NCI-H187 (cell line): Measurements from ENCODE around the gene TINCR.
"Not testable (repeated sequence)": the region's sequence is repeated elsewhere in the genome, so short reads cannot be mapped to it uniquely, and the experiment has no call there.

Experiments used
- DNase-seq, 2 experiments: peaks; one replicate each; lab custom pipeline; 2025; lab: John Stamatoyannopoulos, UW

The TINCR gene

DNA sequence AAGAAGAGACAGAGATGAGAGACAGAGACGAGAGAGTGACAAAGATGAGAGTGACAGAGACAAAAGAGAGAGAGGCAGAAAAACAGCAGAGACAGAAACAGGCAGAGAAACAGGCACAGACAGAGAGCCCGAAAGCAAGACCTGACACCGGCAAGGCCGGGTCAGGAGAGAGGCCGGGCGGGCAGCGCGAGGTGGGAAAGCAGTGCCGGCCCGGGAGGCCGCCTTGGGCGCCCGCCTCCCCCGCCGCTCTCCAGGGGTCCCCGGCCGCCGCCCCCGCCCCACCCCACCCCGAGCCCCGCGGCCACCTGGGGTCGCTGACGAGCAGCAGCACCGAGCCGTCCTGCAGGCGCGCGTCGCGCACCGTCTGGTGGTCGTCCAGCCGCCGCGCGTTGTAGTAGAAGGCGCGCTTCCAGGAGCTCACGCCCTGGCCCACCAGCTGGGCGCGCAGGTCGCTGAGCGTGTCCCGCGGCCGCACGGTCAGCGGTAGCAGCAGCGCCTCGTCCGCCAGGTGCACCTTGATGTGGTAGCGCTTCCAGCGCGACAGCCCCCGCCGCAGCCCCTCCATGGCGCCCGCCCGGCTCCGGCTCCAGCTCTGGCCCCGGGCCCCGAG is at the start of gene TINCR:
Gene TINCR, minus strand, starts transcription at position 594 of the 610 bp plus-strand sequence.
- DNase-seq = no peak

DNA sequence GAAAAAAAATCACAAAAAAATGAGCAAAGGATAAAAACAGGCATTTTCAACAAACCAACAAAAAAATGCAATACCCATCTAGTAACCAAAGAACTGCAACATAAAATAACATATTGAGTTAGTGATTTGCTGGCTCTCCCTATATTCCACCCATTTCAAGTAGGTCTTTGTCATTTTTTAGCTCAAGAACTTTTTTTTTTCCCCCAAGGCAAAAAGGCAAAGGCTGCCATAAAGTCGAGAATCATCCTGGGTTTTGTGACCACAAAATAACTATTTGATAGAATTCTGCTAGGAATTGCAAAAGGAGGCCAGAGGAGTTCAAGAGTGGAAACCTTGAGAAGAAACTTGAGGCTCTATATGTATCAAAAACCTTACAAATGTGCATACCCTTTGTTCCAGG is 49.3 kb upstream of the TINCR start:
- DNase-seq = no peak

DNA sequence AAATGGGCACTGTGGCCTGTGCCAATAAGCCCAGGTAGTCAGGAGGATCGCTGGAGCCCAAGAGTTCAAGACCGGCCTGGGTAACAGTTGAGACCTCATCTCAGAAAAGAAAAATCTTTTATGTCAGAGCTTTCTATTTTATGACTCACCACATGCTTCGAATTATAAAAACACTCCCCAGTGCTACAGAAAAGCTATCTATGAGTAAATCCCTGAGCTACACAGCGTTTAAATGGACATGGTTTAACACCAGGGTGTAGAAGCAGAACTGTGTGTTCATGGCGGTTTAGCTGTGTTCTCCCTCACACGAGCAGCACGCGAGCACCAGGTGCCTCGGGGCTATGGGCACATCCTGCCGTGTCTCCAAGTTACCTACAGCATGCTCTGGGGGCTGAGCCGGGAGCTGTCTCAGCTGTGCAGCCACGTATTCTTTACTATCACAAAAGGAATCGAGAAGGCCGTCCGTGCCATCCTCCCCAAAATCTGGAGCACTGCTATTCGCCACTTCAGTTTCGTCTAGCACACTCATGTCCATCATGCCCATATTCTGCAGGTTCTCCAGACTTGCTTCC is 48.1 kb upstream of the TINCR start:
- no peak for DNase-seq

DNA sequence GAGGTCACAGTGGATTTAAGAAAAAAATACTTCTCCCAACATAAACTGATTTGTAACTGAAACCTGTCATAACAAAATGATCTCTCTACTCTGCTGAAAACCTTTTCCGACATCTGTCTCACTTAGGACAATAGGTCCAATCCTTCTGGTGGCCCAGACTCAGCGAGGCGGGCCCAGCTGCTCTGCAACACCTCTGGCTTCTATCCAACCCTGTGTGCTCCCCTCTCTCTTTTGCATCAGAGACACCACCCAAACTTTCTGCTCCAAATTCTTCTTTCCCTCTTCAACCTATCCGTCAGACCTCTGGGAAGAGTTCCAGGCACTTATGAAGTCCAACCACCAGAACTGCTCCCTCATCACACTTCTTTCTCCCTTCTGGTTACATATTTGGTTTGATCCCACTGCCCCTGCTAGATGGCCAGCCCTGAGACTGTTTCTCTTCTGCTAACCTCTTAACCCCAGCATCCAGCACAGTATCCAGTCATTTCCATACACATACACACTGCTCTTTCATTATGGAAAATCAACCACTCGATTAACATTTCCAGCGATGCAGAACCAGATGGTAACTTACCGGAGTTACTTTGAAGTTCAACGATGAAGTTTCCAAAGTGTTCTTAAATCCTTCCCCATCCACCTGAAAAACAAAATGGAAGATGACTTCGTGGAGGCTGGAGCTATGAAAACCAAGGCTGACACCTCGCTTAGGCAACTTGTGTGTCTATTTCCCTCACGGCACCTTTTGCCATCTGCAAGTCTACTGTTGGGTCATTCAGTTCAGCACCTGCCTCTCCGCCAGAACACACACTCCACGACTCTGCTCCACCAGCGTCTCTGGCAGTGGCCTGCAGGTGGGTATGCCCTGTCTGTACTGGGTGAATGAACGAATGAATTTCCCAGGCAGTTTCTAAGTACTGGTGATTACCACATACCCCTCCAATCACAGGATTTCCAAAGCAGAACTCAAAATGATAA is 45.4 kb upstream of the TINCR start:
- DNase-seq = no peak

DNA sequence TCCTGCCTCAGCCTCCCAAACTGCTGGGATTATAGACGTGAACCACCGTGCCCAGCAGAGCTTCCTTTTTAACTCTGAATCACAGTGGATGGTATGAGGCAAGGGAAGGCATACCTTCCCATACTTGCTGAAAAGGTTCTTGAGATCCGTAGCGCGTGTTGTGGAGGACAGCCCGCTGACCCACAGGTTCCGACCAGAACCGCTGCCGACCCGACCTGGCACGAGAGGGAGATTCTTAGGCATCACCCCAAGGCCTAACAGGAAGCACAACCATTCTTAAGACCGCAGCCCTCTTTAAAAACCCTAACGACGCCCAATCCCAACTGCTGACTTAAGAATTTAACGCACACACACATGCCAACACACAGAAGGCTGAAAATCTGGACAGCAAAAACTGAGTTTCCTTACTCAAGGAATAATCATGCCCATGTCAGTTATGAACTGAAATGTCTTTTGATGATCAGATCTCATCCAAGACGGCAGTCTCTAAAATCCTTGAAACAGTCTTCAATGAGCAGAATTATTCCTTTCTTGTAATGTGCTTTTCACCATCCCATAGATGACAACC is 42.2 kb upstream of the TINCR start:
- no peak for DNase-seq

DNA sequence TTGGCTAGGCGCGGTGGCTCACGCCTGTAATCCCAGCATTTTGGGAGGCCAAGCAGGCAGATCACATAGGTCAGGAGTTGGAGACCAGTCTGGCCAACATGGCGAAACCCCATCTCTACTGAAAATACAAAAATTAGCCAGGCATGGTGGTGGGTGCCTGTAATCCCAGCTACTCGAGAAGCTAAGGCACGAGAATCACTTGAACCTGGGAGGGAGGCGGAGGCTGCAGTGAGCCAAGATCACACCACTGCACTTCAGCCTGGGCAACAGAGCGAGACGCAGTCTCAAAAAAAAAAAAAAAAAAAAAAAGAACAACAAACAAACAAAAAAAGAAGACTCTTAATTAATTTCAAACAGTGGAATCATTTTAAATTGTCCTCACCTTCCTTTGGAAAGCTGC is 41.0 kb upstream of the TINCR start:
- not testable (repeated sequence) for DNase-seq

DNA sequence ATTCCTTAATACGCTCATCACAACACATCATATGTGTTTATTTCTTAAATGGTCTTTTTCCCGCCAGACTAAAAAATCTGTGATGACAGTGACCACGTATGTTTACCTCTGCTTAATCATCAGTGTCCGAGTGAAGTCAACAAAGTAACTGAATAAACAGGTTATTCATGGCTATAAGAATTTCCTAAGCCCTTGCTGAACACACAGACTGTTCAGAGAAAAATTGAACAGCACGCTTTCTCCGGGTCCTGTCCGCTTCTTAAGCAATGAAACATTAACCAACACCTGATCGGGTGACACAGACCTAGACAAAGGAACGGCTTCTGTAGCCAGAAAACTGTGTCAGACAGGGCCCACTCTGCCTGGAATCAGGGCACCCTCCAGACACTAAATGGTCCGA is 40.5 kb upstream of the TINCR start:
- DNase-seq = no peak

DNA sequence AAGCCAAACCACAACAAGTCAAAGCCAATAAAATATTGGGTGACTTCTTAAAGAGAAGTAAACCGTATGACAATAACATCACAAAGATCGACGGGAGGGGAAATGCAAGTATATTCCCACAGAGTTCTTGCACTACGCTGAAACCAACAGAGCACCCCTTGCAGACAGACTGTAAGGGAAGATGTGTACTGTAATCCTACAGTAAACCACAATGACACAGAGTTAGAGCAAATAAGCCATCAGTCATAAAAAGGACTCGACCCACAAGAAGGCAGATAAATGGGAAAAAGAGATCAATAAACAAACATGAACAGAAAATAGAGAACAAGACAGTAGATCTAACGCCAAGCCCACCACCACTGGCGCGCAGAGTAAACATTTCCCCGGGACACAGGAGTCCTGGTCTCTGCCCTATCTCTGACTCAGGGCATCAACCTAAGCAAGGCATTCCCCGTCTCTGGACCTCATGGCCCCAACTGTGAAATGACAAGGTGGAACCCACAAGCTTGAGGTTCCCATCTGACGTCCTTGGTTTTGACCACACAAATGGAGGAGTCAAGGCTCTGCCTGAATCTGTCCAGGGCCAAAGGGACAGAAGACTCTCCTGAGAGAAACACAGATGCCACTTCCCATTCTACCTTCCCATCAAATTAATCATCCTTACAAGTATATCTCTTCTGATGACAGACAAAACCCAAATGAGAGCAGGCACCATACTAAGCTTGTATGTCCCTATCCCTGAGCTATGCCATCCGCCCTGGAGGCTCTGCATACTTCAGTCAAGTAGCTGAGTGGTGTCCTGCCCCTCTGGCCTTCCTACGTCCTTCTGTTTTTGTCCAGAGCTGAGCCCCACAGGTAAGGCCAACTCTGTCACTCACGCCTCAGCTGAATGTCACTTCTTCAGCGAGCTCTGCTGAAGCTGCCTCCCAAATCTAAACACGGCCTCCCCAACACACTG is 39.8 kb upstream of the TINCR start:
- DNase-seq = no peak

DNA sequence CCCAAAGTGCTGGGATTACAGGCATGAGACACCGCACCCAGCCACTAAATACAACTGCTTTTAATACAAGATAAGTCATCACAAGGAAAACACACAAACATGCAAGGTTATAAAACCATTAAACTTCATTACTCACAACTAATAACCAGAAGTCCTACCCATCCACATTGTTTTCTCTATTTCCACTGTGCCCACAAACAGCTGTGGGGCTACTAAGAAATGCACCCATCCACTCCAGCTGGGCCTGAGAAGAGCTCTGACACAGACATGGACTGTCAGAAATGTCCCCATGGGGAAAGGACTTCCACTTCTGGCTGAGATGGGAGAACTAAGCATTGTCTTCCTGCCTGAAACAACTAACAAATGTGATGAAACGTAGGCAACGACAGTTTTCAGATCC is 37.6 kb upstream of the TINCR start:
- DNase-seq = no peak

DNA sequence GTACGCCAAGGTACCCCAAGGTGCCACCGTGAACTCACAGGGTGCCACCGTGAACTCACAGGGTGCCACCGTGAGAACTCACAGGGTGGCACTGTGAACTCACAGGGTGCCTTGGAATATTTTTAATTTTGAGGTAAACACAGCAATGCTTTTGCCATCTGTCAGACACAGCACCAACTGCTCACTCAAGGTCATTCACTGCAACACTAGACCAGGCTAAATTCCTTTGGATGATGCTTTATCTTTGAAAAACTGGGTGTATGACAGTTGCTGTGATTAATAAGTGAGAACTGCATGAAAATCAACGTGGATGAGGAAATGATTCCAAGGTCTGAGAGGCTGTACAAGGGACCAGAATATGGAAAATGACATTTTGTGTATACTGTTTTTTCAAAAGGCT is 35.9 kb upstream of the TINCR start:
- no peak for DNase-seq

DNA sequence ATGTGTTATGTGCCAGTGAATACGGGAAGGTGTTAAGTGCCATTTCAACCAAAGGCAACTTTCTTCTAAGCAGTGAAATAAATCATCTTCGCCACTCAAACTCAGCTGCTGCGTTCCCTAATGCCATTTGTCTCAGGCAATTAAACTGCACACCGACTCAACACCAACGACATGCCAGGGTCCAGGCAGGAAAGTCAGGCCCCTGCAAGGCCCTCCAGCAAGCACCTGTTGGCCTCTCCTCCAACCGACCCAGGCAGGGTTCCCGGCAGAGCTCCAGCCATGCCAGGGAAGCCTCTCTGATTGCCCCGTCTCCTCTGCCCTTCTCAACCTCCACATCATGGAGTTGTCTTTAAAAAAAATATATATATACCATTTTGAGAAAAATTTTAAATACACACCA is 33.0 kb upstream of the TINCR start:
- DNase-seq = no peak

DNA sequence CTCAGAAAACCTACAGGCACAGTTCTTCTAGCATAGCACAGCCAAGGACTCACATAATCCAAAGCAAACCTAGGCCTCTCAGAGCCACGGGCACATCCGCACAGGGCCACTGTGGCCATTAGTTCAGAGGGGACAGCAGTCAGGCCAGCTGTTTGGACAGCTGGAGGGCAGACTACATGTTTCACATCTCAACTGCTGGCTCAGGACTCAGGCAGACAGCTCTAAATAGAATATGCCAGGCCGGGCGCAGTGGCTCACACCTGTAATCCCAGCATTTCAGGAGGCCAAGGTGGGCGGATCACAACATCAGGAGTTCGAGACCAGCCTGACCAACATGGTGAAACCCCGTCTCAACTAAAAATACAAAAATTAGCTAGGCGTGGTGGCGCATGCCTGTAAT is 28.0 kb upstream of the TINCR start:
- DNase-seq = no peak

DNA sequence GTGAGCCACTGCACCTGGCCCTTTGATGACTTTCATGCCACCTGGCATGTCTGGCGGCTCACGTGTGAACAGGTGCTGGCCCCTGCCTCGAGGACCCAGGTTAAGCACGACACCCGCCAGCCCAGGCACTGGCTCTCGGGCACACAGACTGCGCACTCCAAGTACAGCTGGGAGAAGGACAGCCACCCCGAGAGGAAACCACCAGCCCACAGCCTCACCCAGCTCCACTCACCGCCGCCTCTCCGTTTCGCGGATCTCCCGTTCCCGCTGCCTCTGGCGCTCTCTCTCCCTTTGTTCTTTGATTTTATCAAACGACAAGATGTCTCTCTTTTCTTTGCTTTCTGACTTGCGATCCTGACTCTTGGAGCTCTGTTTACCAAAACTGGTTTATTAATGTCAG is 27.4 kb upstream of the TINCR start:
- DNase-seq = no peak

DNA sequence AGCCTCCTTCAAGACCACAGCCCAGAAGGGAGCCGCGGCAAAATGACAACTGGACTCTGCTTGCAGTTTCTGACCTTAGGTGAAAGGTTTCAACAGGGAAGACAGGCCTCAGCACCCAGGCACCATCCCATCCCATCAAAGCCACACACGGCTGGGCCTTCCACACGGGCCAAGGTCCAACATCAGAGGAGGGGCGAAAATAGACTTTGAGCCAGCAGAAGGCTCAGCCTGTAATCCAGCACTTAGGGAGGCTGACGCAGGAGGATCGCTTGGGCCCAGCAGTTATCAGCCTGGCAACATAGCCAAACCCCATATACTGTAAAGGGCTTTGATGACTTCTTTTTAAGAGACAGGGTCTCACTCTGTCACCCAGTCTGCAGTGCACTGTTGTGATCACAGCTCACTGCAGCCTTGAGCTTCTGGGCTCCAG is 26.8 kb upstream of the TINCR start:
- DNase-seq = no peak

DNA sequence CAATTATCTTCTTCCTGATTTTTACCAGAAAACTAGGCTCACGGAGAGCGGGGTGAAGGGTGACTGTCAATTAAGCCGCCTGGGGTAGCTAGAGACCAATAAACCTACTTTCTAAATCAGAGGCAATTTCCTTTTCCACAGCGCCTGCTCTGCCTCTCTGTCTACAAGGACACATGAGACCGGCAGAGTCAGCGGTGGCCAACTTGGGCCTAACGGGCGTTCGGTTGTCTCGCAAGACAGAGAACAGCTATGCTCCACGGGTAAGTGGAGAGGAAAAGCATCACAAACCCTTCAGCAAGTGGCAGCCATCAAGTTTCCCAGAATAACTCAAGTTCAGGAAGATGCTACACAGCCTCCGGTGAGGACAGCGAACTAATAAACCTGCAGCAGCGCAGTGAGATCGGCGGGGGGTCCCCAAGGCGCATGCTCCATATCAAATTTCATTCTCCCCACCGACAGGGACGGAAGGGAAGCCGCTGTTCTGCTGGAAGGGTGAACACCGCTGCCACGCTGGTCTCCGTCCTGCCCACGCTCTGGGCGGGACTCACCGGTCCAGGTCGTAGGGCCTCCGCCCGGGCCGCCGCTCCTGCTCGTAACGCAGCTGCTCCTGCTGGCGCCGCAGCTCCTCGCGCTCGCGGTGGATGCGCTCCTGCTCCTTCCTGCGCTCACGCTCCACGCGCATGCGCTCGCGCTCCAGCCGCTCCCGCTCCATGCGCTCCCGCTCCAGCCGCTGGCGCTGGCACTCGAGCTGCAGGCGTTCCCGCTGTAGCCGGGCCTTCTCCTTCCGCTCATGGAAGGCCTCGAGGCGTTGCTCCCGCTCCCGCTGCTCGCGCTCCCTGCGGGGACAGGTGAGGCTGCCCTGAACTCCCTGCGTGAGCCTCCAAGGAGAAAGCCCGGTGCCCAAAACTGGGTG is 25.8 kb upstream of the TINCR start:
- no peak for DNase-seq

DNA sequence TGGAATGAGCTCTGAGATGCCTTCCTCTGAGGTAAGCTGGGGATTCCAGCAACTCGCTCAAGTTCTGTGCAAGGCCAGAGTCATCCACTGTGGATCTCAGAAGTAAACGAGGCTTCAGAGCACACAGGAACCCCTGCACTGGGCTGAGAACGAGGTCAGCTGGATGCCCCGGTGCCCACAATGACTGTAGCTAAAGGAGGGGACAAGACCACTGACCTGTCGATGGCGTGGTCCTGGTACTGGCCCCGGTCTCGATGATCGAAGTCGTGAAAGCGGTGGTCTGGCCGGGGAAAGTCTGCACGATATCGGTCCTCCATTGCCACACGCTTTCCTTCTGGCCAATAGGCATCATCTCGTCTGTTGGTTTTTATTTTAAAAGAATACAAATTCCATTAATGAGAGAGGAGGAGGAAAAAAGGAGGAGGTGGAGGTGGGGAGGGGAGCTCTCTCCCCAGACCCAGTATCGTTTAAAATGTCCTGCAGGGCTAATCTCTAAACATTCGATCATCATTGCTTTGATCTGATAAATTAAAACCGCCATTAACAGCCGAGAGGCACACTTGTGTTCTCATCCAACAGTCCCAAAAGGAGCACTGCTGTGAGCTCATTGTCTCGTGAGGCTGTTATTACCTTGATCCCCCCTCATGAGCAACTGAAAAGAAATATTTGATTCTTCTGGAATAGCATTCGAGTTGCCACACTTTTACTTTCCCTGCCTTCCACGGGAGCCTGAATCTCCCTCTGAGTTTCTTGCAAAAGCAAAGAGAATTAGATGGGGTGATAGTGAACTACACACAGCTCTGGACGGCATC is 25.0 kb upstream of the TINCR start:
- DNase-seq = no peak

DNA sequence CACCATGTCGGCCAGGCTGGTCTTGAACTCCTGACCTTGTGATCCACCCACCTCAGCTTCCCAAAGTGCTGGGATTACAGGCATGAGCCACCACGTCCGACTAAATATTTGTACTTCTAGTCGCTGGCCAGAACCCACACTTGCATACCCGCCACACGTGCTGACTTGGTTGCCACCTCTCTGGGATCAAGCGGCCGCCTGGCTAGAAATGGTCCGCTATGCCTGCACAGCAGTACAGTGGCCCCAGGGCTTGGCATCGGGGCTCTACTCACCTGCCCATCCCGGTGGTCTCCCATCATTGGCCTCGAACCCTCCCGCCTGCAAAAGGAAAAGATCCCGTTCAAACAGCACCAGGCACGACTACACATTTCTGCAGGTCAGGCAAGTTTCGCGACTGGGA is 23.7 kb upstream of the TINCR start:
- DNase-seq = no peak

DNA sequence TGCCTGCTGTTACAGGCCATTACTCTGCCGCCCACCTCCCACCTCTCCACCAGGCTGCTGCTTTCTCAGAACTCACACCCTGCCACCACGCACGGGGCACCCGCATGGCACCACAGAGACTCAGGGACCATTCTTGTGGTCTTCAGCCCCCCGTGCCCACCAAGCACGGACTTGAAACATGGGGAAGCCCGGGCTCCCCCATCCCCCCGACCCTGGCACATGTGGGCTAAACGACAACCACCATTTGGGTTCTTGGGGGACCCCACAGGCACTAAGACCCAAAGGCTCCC is 23.1 kb upstream of the TINCR start:
- no peak for DNase-seq

DNA sequence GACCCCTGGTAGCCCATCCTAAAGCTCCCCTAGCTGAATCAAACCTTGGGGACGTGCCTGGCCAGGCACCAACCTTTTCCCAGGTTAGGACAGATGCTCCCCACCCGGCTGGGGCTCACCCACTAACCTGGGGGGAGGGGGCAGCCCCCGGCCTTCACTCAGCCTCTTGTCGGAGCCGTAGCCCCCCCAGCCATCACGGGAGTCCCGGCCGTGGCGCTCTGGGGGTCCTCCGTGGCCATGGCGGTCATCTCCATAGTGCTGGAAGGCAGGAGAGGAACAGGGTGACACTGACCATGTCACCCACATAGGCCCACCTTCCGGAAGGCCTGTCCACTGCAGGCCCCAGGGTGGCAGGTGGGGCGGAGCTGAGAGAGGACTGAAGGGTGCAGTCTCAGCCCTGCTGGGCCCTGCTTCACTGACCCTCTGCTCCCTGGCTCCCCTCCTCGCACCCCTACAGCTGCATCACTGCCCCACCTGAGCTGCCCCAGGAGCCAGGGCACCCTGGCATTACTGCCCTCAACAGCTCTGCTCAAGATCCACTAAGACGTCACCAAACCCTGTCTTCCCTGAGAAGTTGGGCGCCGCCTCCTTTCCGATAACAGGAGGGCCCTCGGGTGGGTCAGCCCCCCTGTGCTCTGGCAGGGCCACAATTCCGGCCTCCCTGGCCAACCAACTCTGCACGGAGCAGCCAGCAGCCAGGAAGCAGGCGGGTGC is 22.6 kb upstream of the TINCR start:
- DNase-seq = no peak
